Measurements from ENCODE around the gene ABCG1.

Gene ABCG1

DNA sequence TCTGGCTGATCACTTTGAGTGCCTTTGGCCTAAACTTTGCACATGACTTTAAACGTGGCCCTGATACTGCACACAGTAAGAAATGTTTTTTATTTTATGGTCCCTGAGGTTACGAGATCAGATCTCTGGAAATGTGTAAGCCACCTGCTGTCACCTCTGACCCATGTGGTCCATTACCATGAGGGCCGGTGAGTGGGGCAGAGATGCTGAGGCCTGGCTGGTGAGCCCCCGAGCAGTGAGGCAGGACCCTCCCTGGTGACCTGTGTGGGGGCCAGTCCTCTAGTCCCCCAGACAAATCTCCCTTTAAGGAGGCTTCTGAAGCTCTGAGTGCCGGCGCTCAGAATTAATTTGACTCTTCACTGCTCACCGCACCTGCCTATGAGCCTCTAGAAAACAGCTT lies 83.9 kb downstream of the ABCG1 start:
- no peak overlapping the region for H3K4me3 ChIP-seq (ENCODE audit: low read depth, low read length)
- DNase-seq (ENCODE audit: low read depth, low spot score) = no peak
- TF ChIP-seq, protein P1, sequence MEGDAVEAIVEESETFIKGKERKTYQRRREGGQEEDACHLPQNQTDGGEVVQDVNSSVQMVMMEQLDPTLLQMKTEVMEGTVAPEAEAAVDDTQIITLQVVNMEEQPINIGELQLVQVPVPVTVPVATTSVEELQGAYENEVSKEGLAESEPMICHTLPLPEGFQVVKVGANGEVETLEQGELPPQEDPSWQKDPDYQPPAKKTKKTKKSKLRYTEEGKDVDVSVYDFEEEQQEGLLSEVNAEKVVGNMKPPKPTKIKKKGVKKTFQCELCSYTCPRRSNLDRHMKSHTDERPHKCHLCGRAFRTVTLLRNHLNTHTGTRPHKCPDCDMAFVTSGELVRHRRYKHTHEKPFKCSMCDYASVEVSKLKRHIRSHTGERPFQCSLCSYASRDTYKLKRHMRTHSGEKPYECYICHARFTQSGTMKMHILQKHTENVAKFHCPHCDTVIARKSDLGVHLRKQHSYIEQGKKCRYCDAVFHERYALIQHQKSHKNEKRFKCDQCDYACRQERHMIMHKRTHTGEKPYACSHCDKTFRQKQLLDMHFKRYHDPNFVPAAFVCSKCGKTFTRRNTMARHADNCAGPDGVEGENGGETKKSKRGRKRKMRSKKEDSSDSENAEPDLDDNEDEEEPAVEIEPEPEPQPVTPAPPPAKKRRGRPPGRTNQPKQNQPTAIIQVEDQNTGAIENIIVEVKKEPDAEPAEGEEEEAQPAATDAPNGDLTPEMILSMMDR (IDR thresholded peaks at IDR 0.05; ENCODE audit: low read depth, low read length) = no peak
- in situ Hi-C loops (cut with HindIII; ENCODE audit: low sequenced_read_pairs) = no loop called here

DNA sequence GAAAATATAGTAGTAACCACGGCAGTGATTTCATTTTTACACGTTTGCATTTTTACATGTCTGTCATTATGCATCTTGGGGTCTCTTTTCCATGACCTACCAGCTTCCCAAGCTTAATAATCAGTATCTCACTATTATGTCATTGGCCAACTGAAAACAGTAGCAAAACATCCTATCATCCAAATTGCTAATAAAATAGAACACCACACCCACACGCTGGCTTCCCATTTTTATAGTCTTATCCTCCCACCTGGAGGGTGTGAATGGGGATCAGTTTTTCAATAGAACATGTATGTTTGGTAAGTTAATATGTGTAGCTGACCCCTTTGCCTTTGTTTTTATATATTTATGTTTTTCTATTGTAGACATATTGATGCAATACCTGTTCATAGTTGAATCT lies 84.5 kb downstream of the ABCG1 start:
- H3K4me3 ChIP-seq (ENCODE audit: low read depth, low read length) = no peak overlapping the region
- in situ Hi-C loops (cut with HindIII; ENCODE audit: low sequenced_read_pairs) = no loop called here
- TF ChIP-seq, protein P1 (IDR thresholded peaks at IDR 0.05; ENCODE audit: low read depth, low read length) = no peak
- DNase-seq (ENCODE audit: low read depth, low spot score) = no peak

DNA sequence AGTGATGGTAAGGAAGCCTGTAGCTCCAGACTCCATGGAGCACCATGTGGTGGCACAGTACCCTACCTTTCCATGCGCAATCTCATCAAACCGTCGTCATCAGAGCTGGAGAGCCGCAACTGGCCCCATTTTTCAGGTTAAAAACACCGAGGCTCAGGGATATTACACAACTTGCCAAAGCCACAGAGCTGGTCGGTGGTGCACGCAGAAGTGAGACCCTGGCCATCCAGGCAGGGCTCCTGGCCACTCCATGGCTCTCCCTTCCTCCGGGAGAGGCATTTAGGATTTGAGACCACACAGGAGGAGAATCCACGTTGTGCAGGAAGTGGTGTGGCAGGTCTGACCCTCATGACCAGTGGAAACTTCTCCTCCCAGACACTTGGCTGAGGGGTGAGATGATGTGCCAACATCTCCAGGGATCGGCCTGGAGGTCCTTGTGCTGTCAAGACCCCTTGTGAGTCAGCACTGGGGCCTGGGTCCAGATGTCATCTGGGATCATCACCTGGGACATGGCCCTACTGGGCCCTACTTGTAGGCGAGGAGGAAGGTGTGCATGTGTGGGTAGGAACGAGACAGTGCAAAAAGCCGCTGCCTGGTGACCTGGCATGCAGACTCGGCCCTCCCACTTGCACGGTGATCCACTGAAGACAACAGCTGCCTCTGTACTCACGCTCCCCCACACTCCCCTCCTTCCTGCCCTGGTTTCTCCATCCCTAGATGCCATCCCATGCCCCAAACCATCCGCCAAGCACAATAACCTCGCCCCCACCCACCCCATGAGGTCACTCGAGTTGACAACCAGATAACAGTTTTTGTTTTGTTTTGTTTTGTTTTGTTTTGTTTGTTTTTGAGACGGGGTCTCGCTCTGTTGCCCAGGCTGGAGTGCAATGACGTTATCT lies 85.9 kb downstream of the ABCG1 start:
- TF ChIP-seq, protein P1 (IDR thresholded peaks at IDR 0.05; ENCODE audit: low read depth, low read length) = no peak
- H3K4me3 ChIP-seq (ENCODE audit: low read depth, low read length) = no peak overlapping the region
- no peak for DNase-seq (ENCODE audit: low read depth, low spot score)
- in situ Hi-C loops (cut with HindIII; ENCODE audit: low sequenced_read_pairs) = no loop called here

DNA sequence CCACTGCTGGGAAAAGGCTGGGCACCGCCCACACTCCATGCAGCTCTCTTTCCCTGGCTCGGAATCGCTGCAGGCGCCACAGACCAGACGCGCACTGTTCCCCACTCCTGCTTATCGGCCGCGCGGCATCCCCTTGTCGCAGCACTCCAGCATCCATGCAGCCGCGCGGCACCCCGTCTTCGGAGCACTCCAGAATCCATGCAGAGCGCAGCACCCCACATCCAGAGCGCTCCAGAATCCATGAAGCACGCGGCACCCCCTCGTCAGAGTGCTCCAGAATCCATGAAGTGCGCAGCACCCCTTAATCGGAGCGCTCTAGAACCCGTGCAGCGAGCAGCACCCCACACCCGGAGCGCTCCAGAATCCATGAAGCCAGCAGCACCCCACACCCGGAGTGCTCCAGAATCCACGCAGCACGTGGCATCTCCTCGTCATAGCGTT lies 86.8 kb downstream of the ABCG1 start:
- H3K4me3 ChIP-seq (ENCODE audit: low read depth, low read length) = no peak overlapping the region
- TF ChIP-seq, protein P1 (IDR thresholded peaks at IDR 0.05; ENCODE audit: low read depth, low read length) = no peak
- DNase-seq (ENCODE audit: low read depth, low spot score) = no peak
- in situ Hi-C loops (cut with HindIII; ENCODE audit: low sequenced_read_pairs) = no loop called here

DNA sequence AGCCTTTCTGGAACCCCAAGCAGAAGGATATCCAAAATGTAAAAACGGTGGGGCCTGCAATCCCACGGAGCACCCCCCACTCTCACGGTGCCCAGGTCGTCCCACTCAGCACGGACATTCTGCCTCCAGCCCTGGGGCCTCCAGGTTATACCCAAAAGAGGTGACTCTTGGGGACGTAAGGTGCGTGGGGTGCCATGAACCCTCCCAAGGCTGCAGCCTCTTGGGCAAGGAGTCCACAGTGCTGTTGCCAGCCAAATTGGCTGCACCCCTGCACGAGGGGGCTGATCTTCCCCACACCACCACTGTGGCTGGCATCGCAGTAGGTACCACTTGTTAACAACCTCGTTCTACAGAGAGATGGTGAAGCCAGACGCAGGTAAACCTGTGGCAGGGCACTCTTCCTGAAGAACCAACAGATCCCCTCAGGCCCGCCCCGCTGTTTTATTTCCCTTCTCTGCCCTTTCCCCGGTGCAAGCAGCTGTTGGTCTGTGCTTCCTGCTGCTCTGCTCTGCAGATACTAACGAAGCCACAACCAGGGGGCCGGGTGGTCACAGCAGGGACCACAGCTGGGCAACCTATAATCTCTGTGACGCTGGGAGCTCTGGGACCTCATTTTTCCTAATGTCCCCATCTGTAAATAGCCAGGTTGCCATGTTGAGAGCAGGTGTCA lies 87.6 kb downstream of the ABCG1 start:
- TF ChIP-seq, protein P1 (IDR thresholded peaks at IDR 0.05; ENCODE audit: low read depth, low read length) = no peak
- no peak for DNase-seq (ENCODE audit: low read depth, low spot score)
- in situ Hi-C loops (cut with HindIII; ENCODE audit: low sequenced_read_pairs) = no loop called here
- H3K4me3 ChIP-seq (ENCODE audit: low read depth, low read length) = no peak overlapping the region

DNA sequence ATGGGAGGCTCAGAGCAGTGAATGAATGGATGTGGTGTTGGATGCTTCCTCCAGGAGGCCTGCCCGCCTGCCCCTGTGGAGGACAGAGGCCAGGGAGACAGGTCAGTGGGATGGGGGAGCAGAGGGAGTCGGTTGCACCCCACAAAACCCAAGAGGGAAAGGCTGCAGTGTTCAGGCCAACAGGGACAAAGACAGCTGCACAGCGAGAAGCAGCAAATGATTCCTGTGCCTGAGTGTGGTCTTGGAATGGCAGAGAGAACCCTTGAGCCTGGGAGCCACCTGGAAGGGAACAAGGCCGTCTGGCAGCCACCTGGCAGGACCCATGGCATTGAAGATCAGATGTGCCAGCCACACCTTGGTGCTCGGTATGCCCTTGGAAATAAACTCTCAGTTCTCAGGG lies 88.2 kb downstream of the ABCG1 start:
- TF ChIP-seq, protein P1 (IDR thresholded peaks at IDR 0.05; ENCODE audit: low read depth, low read length) = no peak
- no peak for DNase-seq (ENCODE audit: low read depth, low spot score)
- no peak overlapping the region for H3K4me3 ChIP-seq (ENCODE audit: low read depth, low read length)
- in situ Hi-C loops (cut with HindIII; ENCODE audit: low sequenced_read_pairs) = no loop called here
